NOMO-1 treated with dmso at 0.1 percent for 144 hours (cell line): ENCODE results near the gene KNL1.
"Not testable (repeated sequence)": the region's sequence is repeated elsewhere in the genome, so short reads cannot be mapped to it uniquely, and the experiment has no call there.

Source experiments
- DNase-seq: peaks from one replicate; lab custom pipeline; 2025; ENCODE audit not compliant: unreplicated experiment; lab: John Stamatoyannopoulos, UW

KNL1 gene

DNA sequence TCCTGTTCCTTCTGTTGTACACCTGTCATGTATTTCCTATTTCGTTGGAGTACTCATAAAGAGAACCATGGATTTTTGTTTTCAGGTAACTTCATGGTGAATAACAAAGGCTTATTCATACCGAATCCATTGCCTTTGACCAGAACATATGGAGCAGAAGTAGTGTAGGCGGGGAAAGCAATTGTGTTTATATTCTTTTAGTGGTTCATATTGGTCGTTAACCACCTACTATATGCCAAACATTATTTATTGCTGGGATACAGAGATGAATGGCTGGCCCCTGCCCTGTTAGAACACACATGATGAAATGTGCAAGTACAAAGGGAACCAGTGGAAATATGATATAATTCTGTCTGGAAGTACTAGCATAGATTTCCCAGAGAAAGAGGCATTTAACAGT lies 15.2 kb upstream of the KNL1 start:
- DNase-seq, result no peak

GRCh38 chr15:40581796-40582195 lies 12.3 kb upstream of the KNL1 start:
- DNase-seq, result not testable (repeated sequence)

DNA sequence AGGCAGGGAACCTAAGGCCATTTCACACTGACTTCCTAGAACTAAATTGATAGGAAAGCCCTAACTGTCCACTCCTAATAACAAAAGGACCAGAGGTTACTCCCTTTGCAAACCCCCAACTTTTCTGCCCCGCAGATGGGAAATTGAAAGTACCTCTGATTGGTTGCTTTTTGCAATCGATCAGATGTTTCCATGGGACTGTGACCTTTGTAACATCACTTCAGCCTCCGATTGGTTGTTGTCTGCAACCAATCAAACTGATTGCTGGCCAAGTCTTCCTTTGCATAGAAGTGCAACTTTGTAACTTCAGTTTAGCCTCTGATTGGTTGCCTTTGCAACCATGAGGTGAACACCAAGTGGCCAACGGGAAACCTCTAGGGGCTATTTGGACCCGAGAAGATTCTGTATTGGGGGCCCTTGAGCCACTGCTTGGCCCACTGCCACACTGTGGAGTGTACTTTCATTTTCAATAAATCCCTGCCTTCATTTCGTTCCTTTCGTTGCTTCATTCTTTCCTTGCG lies 11.3 kb upstream of the KNL1 start:
- peak; percentile 74 for DNase-seq

DNA sequence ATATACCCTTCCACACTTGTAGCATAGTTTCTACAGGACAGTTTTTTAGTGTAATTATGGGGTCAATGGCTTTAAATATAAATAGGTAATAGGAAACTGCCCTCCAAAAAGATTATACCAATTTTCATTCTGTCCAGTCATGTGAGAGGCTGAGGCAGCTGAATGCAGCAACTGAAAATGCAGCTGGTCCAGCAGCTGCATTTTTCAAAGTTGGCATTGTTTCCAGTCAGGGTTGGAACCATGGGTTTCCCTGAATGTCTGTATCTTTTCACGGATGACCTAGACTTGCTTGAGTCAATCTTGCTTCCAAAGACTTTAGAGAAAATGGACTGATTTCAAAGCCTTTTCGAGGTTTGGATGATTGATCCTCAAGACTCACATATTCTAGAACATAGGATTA lies 9.9 kb upstream of the KNL1 start:
- DNase-seq, result no peak

- no peak for DNase-seq
These were observed 3.4 kb upstream of the KNL1 start for GRCh38 chr15:40590667-40591050.

- no peak for DNase-seq
These were observed 2.7 kb upstream of the KNL1 start for GRCh38 chr15:40591389-40591788.

DNA sequence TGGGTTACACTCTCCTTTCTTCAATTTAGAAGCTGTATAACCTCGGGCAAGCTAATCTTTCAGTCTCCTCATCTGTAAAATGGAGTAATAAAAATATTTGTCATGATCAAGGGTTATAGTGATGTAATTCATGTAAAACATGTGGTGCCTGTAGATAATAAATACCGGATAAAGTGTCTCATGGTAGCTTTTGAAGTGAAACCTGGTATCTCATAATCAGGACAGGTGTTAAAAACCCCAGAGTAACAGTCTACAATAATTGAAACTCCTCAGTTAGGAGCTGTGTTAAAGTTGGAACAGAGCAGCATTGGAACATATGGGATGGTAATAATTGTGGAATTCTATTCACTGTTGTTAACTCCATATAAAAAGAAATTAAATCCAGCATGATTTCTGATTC lies 884 bp upstream of the KNL1 start:
- DNase-seq, result no peak

DNA sequence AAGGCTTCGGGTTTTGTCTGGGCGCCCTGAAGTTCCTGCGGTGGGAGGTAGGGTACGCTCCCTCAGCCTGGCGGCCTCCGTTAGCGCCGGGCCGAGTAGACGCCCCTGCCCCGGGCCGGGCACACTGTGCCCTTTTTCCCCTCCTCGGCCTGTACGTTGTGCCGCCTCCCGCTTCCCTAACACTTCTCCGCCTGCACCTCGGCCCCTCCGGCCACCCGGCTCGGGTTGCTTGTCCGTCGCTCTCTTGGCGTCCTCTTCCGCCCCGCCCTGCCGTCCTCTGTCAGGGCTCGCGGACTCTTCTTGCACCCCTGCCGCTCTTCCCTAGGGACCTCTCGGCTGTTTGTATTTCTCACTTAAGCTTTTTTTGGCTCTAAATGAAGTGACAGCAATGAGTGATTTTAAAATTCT lies 384 bp downstream of the KNL1 start:
- peak; percentile 59 for DNase-seq

- DNase-seq, result no peak
These were observed 1.2 kb downstream of the KNL1 start for GRCh38 chr15:40595219-40595618.

- no peak for DNase-seq
These were observed 1.7 kb downstream of the KNL1 start for GRCh38 chr15:40595773-40596172.

- DNase-seq, result no peak
These were observed 3.0 kb downstream of the KNL1 start for GRCh38 chr15:40597024-40597423.

DNA sequence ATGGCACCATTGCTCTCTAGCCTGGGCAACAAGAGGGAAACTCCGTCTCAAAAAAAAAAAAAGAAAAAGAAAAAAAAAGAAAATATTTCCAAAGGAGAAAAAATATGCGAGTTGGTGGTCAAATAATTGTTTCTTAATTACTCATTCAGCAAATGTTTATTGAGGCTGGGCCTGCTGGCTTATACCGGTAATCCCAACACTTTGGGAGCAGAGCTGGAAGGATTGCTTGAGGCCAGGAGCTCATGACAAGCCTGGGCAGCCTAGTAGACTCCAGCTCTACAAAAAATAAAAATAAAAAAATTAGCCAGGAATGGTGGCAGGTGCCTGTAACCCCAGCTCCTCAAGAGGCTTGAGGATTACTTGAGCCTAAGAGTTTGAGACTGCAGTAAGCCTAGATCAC lies 4.1 kb downstream of the KNL1 start:
- DNase-seq, result no peak

DNA sequence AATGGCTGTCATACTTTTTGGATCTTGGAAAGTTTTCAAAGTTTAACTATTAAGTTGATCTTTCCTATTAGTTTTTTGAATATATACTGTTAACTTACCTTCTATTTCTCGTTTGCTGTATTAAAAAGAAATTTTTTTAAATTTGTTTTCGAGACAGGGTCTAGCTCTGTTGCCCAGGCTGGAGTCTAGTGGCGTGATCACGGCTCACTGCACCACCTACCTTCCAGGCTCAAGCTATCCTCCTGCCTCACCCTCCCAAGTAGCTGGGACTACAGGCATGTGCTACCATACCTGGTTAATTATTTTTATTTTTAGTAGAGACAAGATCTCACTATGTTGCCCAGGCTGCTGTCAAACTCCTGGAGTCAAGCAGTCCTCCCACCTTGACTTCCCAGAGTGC lies 4.6 kb downstream of the KNL1 start:
- DNase-seq, result no peak

- no peak for DNase-seq
These were observed 6.9 kb downstream of the KNL1 start for GRCh38 chr15:40600956-40601355.

DNA sequence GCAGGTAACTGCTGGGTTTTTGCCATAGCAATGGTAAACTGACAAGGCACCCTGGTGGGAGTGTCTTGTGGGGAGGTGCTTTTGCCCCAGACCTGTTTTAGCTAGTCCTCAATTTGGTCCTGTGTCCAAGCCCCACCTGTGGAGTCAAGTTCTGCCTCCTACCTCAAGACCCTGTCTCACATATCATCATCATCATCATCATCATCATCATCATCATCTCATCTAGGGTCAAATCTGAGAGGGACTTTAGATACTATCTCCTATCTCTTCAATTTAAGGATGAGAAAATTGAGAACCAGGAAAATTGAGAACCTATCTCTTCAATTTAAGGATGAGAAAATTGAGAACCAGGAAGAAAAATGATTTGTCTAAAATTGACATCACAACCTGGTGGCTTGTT lies 9.9 kb downstream of the KNL1 start:
- no peak for DNase-seq

DNA sequence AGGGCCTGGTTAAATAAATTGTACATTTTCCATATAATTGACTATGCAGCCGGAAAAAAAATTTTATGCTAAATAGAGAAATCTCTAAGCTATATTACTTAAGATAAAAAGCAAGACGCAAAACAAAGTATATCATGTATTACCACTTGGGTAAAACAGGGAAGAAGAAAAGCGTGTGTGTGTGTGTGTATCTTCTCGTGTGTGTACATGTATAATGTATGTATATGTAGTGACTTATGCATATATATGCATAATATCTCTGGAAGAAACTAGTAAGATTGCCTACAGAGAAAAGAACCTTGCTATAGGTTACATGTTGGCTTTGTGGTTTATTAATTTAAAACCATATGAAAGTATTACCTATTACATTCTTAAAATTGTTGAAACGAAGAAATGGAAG lies 19.0 kb downstream of the KNL1 start:
- no peak for DNase-seq

DNA sequence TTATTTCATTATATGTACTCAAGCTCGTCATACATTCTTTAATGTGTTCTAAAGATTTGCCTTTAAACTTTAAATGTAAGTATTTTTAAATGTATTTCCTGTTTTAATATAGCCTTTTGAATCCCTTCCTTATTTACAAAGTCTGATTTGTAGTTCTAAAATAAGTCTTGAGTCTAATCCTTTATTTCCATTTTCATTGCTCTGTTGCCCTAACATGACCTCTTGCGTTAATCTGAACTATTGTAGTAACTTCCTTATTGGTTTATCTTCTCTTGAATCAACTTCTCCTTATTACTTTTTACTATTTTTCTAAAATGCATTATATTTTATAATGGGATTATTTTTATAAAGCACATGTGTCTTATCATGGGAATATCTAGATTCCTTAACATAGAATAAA lies 24.0 kb downstream of the KNL1 start:
- no peak for DNase-seq

- no peak for DNase-seq
These were observed 24.9 kb downstream of the KNL1 start for GRCh38 chr15:40618906-40619305.

DNA sequence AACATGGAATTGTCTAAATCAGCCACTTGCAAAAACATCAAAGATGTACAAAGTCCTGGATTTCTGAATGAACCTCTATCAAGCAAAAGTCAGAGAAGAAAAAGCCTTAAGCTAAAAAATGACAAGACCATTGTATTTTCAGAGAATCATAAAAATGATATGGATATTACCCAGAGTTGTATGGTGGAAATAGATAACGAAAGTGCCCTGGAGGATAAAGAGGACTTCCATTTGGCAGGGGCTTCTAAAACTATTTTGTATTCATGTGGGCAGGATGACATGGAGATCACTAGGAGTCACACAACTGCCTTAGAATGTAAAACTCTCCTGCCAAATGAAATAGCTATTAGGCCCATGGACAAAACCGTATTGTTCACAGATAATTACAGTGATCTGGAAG lies 29.3 kb downstream of the KNL1 start:
- no peak for DNase-seq

DNA sequence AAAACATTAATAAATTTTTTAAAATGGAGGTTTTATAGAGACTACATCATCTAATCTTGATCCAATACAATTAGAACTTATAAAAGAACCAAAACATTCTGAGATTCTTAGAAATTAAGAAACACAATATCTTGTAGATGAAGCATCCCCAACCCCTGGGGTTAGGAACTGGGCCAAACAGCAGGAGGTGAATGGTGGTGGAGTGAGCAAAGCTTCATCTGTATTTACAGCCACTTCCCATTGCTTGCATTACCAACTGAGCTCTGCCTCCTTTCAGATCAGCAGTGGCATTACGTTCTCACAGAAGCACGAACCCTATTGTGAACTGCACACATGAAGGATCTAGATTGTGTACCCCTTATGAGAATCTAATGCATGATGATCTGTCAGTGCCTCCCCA lies 36.3 kb downstream of the KNL1 start:
- no peak for DNase-seq

DNA sequence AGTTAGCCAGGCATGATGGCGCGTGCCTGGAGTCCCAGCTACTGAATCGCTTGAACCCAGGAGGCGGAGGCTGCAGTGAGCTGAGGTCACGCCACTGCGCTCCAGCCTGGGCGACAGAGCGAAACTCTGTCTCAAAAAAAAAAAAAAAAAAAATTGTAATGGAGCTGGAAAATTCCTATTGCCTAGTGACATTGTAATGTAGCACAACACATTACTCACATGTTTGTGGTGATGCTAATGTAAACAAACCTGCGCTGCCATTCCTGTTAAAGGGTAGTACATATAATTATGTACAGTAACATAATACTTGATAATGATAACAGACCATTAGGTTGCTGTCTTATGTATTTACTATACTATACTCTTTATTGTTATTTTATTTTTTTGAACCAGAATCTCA lies 39.1 kb downstream of the KNL1 start:
- DNase-seq, result no peak

GRCh38 chr15:40637221-40637745 lies 43.2 kb downstream of the KNL1 start:
- no peak for DNase-seq

- no peak for DNase-seq
These were observed 45.6 kb downstream of the KNL1 start for GRCh38 chr15:40639677-40640076.

DNA sequence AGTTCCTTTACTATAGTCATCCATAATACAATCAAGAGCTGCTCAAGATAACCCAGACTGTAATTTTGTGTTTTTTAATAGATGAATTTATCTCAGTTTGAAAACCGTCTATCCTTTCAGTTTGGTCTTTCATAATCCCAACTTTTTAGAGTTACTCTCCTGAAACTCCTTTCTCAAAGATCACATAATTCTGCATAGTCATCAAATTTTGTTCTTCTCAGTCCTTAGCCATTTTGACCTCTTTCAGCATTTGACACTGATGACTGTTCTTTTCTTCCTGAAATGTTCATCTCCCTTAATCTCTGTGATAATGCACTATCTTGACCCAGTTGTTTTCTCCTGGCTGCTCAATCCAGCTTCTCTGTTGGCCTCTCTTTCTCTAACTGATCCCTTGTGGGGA lies 53.5 kb downstream of the KNL1 start:
- no peak for DNase-seq
